Common myeloid progenitor, CD34-positive (primary cell): ENCODE measurements around the gene HAGHL.
A peak's percentile ranks its signal among the peaks of the same experiment; 100 is the strongest.

Experiments used
- CTCF ChIA-PET: fragments of 350-600 bp; sonication (Branson Sonifier 250); formaldehyde crosslinking; loops from one replicate; lab custom pipeline; 2021; ENCODE audit warnings: antibody characterized with exemption; lab: Charles Lee
- POLR2A ChIA-PET: fragments of 350-600 bp; sonication (Branson Sonifier 250); formaldehyde crosslinking; loops from one replicate; lab custom pipeline; 2021; ENCODE audit warnings: antibody characterized with exemption; lab: Charles Lee
- DNase-seq, 3 donors: peaks; one replicate each; pipeline versions ENCODE4 v3.0.0 to v3.0.0-alpha.2; 2013
- H3K27ac ChIP-seq, 2 experiments: 1 replicate in 1 of 2; 2 replicates in 1 of 2; pipeline ENCODE4 v1.7.0; 2013; ENCODE audit warnings: inconsistent platforms in 2 of 2, low read length in 2 of 2, mild to moderate bottlenecking in 2 of 2, low read depth in 1 of 2, moderate library complexity in 1 of 2; ENCODE audit not compliant: severe bottlenecking in 2 of 2, insufficient read depth in 1 of 2, poor library complexity in 1 of 2
- H3K27me3 ChIP-seq, 5 experiments: replicated peaks in 2 of 5; 1 replicate in 3 of 5; 2 replicates in 2 of 5; pipeline versions ENCODE4 v1.6.1 to v1.7.0; 2013; ENCODE audit warnings: low read length in 4 of 5, mild to moderate bottlenecking in 2 of 5, moderate library complexity in 2 of 5, inconsistent platforms in 1 of 5; ENCODE audit not compliant: insufficient read depth in 5 of 5, control insufficient read depth in 4 of 5
- H3K36me3 ChIP-seq, 4 experiments: 1 replicate in 2 of 4; 2 replicates in 2 of 4; pipeline versions ENCODE4 v1.6.1 to v1.7.0; 2013; ENCODE audit warnings: low read length in 3 of 4, control low read depth in 1 of 4, mild to moderate bottlenecking in 1 of 4; ENCODE audit not compliant: control insufficient read depth in 4 of 4, insufficient read depth in 4 of 4
- H3K4me1 ChIP-seq, 4 experiments: 1 replicate in 3 of 4; 2 replicates in 1 of 4; pipeline versions ENCODE4 v1.6.1 to v1.7.1; 2013; ENCODE audit warnings: low read length in 3 of 4, mild to moderate bottlenecking in 3 of 4, control low read depth in 1 of 4, inconsistent platforms in 1 of 4, moderate library complexity in 1 of 4; ENCODE audit not compliant: control insufficient read depth in 4 of 4, insufficient read depth in 4 of 4; ENCODE audit errors: control extremely low read depth in 1 of 4
- H3K4me3 ChIP-seq, 7 experiments: 1 replicate in 4 of 7; 2 replicates in 3 of 7; pipeline versions ENCODE4 v1.5.1 to v1.7.0; 2013; ENCODE audit warnings: mild to moderate bottlenecking in 7 of 7, low read length in 6 of 7, moderate library complexity in 6 of 7, inconsistent platforms in 2 of 7, low read depth in 2 of 7, control low read depth in 1 of 7; ENCODE audit not compliant: insufficient read depth in 4 of 7, control insufficient read depth in 1 of 7; ENCODE audit errors: extremely low read depth in 1 of 7
- H3K9me3 ChIP-seq, 5 experiments: 1 replicate in 4 of 5; 2 replicates in 1 of 5; pipeline versions ENCODE4 v1.6.1 to v1.7.1; 2013; ENCODE audit warnings: low read length in 4 of 5, mild to moderate bottlenecking in 2 of 5, inconsistent platforms in 1 of 5, low read depth in 1 of 5, moderate library complexity in 1 of 5; ENCODE audit not compliant: control insufficient read depth in 4 of 5, insufficient read depth in 2 of 5; ENCODE audit errors: control extremely low read depth in 1 of 5
- WGBS: methylation state at CpG from one replicate; pipeline ENCODE4 v1.1.5; 2013; ENCODE audit not compliant: insufficient coverage; 5-methylcytosine and 5-hydroxymethylcytosine counted together

The HAGHL gene

DNA sequence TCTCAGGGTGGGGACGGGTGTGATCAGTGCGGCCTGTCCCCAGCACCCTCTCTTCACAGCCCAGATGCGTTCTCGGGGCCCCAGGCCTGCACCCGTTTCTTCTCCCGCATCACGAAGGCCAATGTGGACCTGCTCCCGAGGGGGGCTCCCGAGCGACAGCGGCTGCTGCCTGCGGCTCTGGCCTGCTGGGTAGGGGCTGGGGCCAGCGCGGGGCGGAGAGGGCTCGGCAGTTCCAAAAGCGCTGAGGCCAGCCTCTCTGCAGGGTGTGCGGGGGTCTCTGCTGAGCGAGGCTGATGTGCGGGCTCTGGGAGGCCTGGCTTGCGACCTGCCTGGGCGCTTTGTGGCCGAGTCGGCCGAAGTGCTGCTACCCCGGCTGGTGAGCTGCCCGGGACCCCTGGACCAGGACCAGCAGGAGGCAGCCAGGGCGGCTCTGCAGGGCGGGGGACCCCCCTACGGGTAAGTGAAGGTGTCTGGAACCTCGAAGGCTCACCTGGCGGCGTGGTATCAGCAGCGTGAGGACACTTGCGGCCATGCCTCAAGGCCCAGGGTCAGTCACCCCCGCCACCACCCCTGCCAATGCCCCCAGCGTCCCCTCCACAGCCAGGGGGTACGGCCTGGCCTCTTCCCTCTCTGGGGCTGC, 38.1 kb downstream of the HAGHL start:
- ChIA-PET CTCF (no interaction called here), POLR2A (no interaction called here)
- Histone ChIP-seq H3K9me3 (no peaks in the 10 kb centered on the region), H3K27me3 (no peaks in the 10 kb centered on the region), H3K4me3 (no peak overlapping the region), H3K27ac (no peak overlapping the region), H3K4me1 (peaks cover 0 to 11% (median 3%) of the 10 kb centered on the region in 4 experiments), H3K36me3 (no peaks in the 10 kb centered on the region)
- no peak for DNase-seq
- 96% methylated on average over 36 of the region's 38 CpGs for WGBS

DNA sequence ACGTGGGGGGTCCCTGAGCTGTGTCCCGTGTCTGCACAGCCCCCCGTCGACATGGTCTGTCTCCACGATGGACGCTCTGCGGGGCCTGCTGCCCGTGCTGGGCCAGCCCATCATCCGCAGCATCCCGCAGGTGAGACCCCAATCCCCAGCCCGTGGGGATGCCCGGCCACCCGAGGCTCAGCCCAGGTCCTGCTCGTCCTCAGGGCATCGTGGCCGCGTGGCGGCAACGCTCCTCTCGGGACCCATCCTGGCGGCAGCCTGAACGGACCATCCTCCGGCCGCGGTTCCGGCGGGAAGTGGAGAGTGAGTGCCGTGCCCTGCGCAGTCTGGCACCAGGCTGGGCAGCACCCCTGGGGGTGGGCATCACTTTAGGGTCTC, 38.6 kb downstream of the HAGHL start:
- H3K4me1 ChIP-seq: peaks cover 0 to 11% (median 3%) of the 10 kb centered on the region in 4 experiments
- WGBS: 91% methylated on average over 21 of the region's 29 CpGs
- H3K9me3 ChIP-seq: no peaks in the 10 kb centered on the region
- H3K27me3 ChIP-seq: no peaks in the 10 kb centered on the region
- ChIA-PET POLR2A (no interaction called here), CTCF (interaction anchor here (2.0 kb wide), 1 partner anchor 10 kb away, joined by 10 read pairs; no protein-coding TSS in a partner anchor)
- H3K27ac ChIP-seq: no peak overlapping the region
- no peaks in the 10 kb centered on the region for H3K36me3 ChIP-seq
- DNase-seq: no peak
- no peak overlapping the region for H3K4me3 ChIP-seq

GRCh38 chr16:766008-766819, 39.3 kb downstream of the HAGHL start:
- H3K4me3 ChIP-seq: no peak overlapping the region
- CTCF ChIA-PET: interaction anchor here (2.0 kb wide), 1 partner anchor 11 kb away, joined by 10 read pairs; no protein-coding TSS in a partner anchor
- H3K27me3 ChIP-seq: no peaks in the 10 kb centered on the region

DNA sequence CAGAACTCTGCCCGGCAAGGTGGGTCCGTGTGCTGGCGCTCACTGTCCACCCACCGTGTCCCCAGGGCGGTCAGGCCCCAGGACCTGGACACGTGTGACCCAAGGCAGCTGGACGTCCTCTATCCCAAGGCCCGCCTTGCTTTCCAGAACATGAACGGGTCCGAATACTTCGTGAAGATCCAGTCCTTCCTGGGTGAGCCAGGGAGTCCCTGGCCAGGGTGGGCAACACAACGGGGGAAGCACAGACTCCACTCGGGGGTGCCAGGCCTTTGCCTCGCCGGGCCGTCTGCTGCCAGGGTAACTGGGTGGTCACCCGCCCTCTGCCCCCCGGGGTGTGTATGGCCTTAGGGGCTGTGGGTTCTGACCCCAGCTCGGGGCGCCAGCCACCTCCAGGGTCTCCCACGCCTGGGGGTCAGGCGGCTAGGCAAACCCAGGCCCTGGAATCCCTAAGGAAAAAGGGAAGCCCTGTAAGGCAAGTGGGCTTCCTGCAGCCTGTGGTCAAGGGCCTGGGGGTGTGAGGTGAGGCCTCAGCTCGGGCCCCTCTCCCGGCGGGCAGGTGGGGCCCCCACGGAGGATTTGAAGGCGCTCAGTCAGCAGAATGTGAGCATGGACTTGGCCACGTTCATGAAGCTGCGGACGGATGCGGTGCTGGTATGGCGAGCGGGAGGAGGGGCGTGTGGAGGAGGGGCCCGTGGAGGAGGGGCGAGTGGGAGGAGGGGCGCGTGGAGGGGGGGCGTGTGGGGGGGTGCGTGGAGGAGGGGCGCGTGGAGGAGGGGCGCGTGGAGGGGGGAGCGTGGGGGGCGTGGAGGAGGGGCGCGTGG, 40.1 kb downstream of the HAGHL start:
- Histone ChIP-seq H3K4me1 (peaks cover 0 to 11% (median 0%) of the 10 kb centered on the region in 4 experiments), H3K36me3 (no peaks in the 10 kb centered on the region), H3K27ac (no peak overlapping the region), H3K4me3 (no peak overlapping the region), H3K27me3 (no peaks in the 10 kb centered on the region), H3K9me3 (no peaks in the 10 kb centered on the region)
- ChIA-PET POLR2A (no interaction called here), CTCF (interaction anchor here (2.0 kb wide), 1 partner anchor 11 kb away, joined by 10 read pairs; no protein-coding TSS in a partner anchor)
- DNase-seq: peak; percentile 25 to 50 (median 27)
- WGBS: 92% methylated on average over 25 of the region's 48 CpGs

More at GRCh38 chr16:766008-766819, 39.3 kb downstream of the HAGHL start:
- Histone ChIP-seq H3K9me3 (no peaks in the 10 kb centered on the region), H3K36me3 (no peaks in the 10 kb centered on the region), H3K27ac (no peak overlapping the region), H3K4me1 (peaks cover 0 to 11% (median 3%) of the 10 kb centered on the region in 4 experiments)
- POLR2A ChIA-PET: no interaction called here
- DNase-seq: no peak
- WGBS: 97% methylated on average over 29 of the region's 29 CpGs

GRCh38 chr16:767743-768235, 40.9 kb downstream of the HAGHL start:
- CTCF ChIA-PET: no interaction called here
- H3K27ac ChIP-seq: no peak overlapping the region
- H3K36me3 ChIP-seq: no peaks in the 10 kb centered on the region
- POLR2A ChIA-PET: interaction anchor here (0.5 kb wide), 1 partner anchor 19 kb away, joined by 3 read pairs; no protein-coding TSS in a partner anchor
- peak overlapping the region in 1 of 7 experiments; percentile 36 for H3K4me3 ChIP-seq
- peaks cover 0 to 11% (median 0%) of the 10 kb centered on the region in 4 experiments for H3K4me1 ChIP-seq
- no peaks in the 10 kb centered on the region for H3K9me3 ChIP-seq
- no peak for DNase-seq
- WGBS: 83% methylated on average over 1 of the region's 38 CpGs
- no peaks in the 10 kb centered on the region for H3K27me3 ChIP-seq

- Histone ChIP-seq H3K9me3 (no peaks in the 10 kb centered on the region), H3K36me3 (no peaks in the 10 kb centered on the region), H3K4me3 (peak overlapping the region in 1 of 7 experiments; percentile 36), H3K4me1 (peaks cover 0 to 11% (median 0%) of the 10 kb centered on the region in 4 experiments), H3K27me3 (no peaks in the 10 kb centered on the region), H3K27ac (no peak overlapping the region)
- ChIA-PET CTCF (no interaction called here), POLR2A (interaction anchor here (0.5 kb wide), 1 partner anchor 20 kb away, joined by 3 read pairs; no protein-coding TSS in a partner anchor)
- 97% methylated on average over 13 of the region's 21 CpGs for WGBS
- DNase-seq: no peak
Measured at GRCh38 chr16:768428-768827, 41.5 kb downstream of the HAGHL start.
